ENCODE measurements around the gene CCDC50. TPM values are rescaled to one million over a fixed set of nuclear protein-coding genes. Genes with fewer than 3 reads are reported as not detected.

Gene CCDC50
- total RNA-seq, 1 donor from 2014 or later, result 55.9 TPM

- Mint-ChIP-seq H3K9me3 (ENCODE audit: low read depth) (no peaks in the 10 kb centered on the region), H3K27ac (ENCODE audit: unreplicated experiment) (no peak overlapping the region), H3K4me3 (ENCODE audit: unreplicated experiment) (no peak overlapping the region), H3K36me3 (ENCODE audit: low read depth) (no peaks in the 10 kb centered on the region), H3K4me1 (ENCODE audit: low read depth) (peaks cover 40% of the 10 kb centered on the region), H3K27me3 (ENCODE audit: low read depth) (no peaks in the 10 kb centered on the region)
- TF ChIP-seq CTCF (IDR thresholded peaks at IDR 0.05), result no peak
- DNase-seq (ENCODE audit: low spot score), result no peak
Observed at GRCh38 chr3:191345334-191345733, 16.1 kb downstream of the CCDC50 start.

- no peaks in the 10 kb centered on the region for H3K27me3 Mint-ChIP-seq (ENCODE audit: low read depth)
- H3K9me3 Mint-ChIP-seq (ENCODE audit: low read depth), result no peaks in the 10 kb centered on the region
- peaks cover 24% of the 10 kb centered on the region for H3K4me1 Mint-ChIP-seq (ENCODE audit: low read depth)
- no peaks in the 10 kb centered on the region for H3K36me3 Mint-ChIP-seq (ENCODE audit: low read depth)
- no peak overlapping the region for H3K27ac Mint-ChIP-seq (ENCODE audit: unreplicated experiment)
- H3K4me3 Mint-ChIP-seq (ENCODE audit: unreplicated experiment), result no peak overlapping the region
- TF ChIP-seq CTCF (IDR thresholded peaks at IDR 0.05), result no peak
- no peak for DNase-seq (ENCODE audit: low spot score)
Observed at GRCh38 chr3:191347228-191347627, 18.0 kb downstream of the CCDC50 start.

GRCh38 chr3:191348098-191348497, 18.9 kb downstream of the CCDC50 start:
- Mint-ChIP-seq H3K27ac (ENCODE audit: unreplicated experiment) (no peak overlapping the region), H3K9me3 (ENCODE audit: low read depth) (no peaks in the 10 kb centered on the region), H3K4me3 (ENCODE audit: unreplicated experiment) (no peak overlapping the region), H3K4me1 (ENCODE audit: low read depth) (peaks cover 15% of the 10 kb centered on the region), H3K27me3 (ENCODE audit: low read depth) (no peaks in the 10 kb centered on the region), H3K36me3 (ENCODE audit: low read depth) (no peaks in the 10 kb centered on the region)
- no peak for TF ChIP-seq CTCF (IDR thresholded peaks at IDR 0.05)
- no peak for DNase-seq (ENCODE audit: low spot score)

- H3K4me3 Mint-ChIP-seq (ENCODE audit: unreplicated experiment), result peak overlapping the region; percentile 63
- no peaks in the 10 kb centered on the region for H3K36me3 Mint-ChIP-seq (ENCODE audit: low read depth)
- no peaks in the 10 kb centered on the region for H3K27me3 Mint-ChIP-seq (ENCODE audit: low read depth)
- DNase-seq (ENCODE audit: low spot score), result no peak
- peak overlapping the region; percentile 88 for H3K27ac Mint-ChIP-seq (ENCODE audit: unreplicated experiment)
- no peak for TF ChIP-seq CTCF (IDR thresholded peaks at IDR 0.05)
- H3K4me1 Mint-ChIP-seq (ENCODE audit: low read depth), result peaks cover 7% of the 10 kb centered on the region
- H3K9me3 Mint-ChIP-seq (ENCODE audit: low read depth), result no peaks in the 10 kb centered on the region
Observed at GRCh38 chr3:191350396-191351090, 21.3 kb downstream of the CCDC50 start.

GRCh38 chr3:191352014-191352413, 22.8 kb downstream of the CCDC50 start:
- Mint-ChIP-seq H3K4me1 (ENCODE audit: low read depth) (peaks cover 22% of the 10 kb centered on the region), H3K4me3 (ENCODE audit: unreplicated experiment) (no peak overlapping the region), H3K36me3 (ENCODE audit: low read depth) (no peaks in the 10 kb centered on the region), H3K27me3 (ENCODE audit: low read depth) (no peaks in the 10 kb centered on the region), H3K27ac (ENCODE audit: unreplicated experiment) (no peak overlapping the region), H3K9me3 (ENCODE audit: low read depth) (no peaks in the 10 kb centered on the region)
- TF ChIP-seq CTCF (IDR thresholded peaks at IDR 0.05), result no peak
- no peak for DNase-seq (ENCODE audit: low spot score)

Measured in chondrocyte (in vitro differentiated cells).